ENCODE results near the gene ECI1. TPM values are rescaled to one million over a fixed set of nuclear protein-coding genes. Genes with fewer than 3 reads are reported as not detected.

ECI1 gene
- total RNA-seq, 1 donor from 2014 or later = 50.9 TPM

DNA sequence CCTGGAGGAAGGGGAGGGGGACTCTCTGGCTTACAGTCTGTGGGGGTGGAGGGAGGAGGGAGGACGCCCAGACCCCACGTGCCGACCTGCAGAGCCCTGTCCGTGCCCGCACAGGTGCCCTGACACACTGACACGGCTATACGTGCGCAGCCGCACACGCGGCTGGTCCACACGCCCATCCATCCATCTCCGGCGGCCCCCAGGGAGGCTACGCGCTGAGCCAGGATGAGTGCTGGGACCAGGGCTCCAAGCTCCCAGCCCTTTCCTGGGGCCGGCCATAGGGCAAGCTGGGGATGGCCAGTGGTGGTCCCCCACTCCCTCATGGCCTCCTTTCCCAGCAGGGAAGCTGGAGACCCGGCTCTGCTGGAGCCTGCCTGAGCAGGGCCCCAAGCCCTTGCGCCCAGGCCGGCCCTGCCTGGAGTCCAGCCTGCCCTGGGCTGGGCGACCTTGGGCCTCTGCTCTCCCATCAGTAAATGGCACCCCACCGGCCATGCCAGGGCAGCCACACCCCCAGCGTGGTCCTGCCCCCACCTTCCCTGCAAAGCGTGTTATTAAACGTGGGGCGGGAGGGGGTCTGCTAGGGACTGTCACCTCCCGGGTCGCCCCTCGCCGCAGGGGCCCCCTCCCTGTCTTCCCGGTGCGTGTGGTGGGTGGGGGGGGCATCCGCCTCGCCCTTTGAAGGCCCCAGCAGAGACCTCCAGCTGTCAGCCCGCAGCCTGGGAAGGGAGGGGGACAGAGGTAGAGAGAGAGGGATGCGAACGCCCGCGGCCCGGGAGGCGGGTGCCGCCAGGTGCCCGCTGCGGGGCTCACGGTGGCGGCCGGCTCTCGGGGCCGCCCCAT lies 55.8 kb downstream of the ECI1 start:
- Mint-ChIP-seq H3K27ac (ENCODE audit: unreplicated experiment) (no peak overlapping the region), H3K4me1 (ENCODE audit: low read depth, unreplicated experiment) (no peaks in the 10 kb centered on the region), H3K36me3 (ENCODE audit: unreplicated experiment) (peaks cover 4% of the 10 kb centered on the region), H3K27me3 (ENCODE audit: unreplicated experiment) (peaks cover 21% of the 10 kb centered on the region), H3K4me3 (ENCODE audit: unreplicated experiment) (peak overlapping the region; percentile 59), H3K9me3 (ENCODE audit: unreplicated experiment) (peaks cover 3% of the 10 kb centered on the region)
- peak; percentile 67 for DNase-seq
- TF ChIP-seq, protein P1, sequence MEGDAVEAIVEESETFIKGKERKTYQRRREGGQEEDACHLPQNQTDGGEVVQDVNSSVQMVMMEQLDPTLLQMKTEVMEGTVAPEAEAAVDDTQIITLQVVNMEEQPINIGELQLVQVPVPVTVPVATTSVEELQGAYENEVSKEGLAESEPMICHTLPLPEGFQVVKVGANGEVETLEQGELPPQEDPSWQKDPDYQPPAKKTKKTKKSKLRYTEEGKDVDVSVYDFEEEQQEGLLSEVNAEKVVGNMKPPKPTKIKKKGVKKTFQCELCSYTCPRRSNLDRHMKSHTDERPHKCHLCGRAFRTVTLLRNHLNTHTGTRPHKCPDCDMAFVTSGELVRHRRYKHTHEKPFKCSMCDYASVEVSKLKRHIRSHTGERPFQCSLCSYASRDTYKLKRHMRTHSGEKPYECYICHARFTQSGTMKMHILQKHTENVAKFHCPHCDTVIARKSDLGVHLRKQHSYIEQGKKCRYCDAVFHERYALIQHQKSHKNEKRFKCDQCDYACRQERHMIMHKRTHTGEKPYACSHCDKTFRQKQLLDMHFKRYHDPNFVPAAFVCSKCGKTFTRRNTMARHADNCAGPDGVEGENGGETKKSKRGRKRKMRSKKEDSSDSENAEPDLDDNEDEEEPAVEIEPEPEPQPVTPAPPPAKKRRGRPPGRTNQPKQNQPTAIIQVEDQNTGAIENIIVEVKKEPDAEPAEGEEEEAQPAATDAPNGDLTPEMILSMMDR (IDR thresholded peaks at IDR 0.05; ENCODE audit: partially characterized antibody, unreplicated experiment) = no peak

DNA sequence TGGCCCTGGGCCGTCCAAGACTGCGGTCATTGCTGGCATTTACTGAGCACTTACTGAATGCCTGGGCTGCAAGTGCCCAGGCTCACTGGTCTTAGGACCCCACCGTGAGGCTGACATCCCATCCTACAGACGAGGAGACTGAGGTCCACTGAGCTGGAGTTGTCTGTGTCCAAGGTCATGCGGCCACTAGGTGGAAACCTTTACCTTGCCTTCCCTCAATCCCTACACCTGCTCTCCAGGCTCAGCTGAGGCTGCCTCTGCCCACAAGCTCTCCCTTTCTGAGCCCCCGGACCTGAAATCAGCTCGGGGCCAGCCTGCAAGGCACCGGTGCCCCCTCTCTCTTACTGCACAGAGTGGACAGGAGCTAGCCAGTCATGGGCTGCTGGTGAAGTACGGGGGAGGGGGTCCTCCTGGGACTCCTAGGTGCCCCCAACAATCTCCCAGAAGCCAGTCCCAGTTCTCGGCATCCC lies 56.5 kb downstream of the ECI1 start:
- H3K4me1 Mint-ChIP-seq (ENCODE audit: low read depth, unreplicated experiment) = no peaks in the 10 kb centered on the region
- no peaks in the 10 kb centered on the region for H3K36me3 Mint-ChIP-seq (ENCODE audit: unreplicated experiment)
- peaks cover 19% of the 10 kb centered on the region for H3K27me3 Mint-ChIP-seq (ENCODE audit: unreplicated experiment)
- TF ChIP-seq, protein P1 (IDR thresholded peaks at IDR 0.05; ENCODE audit: partially characterized antibody, unreplicated experiment) = peak; percentile 48
- H3K9me3 Mint-ChIP-seq (ENCODE audit: unreplicated experiment) = peaks cover 3% of the 10 kb centered on the region
- H3K4me3 Mint-ChIP-seq (ENCODE audit: unreplicated experiment) = peak overlapping the region; percentile 59
- H3K27ac Mint-ChIP-seq (ENCODE audit: unreplicated experiment) = no peak overlapping the region
- no peak for DNase-seq

- Mint-ChIP-seq H3K27me3 (ENCODE audit: unreplicated experiment) (peaks cover 19% of the 10 kb centered on the region), H3K27ac (ENCODE audit: unreplicated experiment) (no peak overlapping the region), H3K36me3 (ENCODE audit: unreplicated experiment) (no peaks in the 10 kb centered on the region), H3K9me3 (ENCODE audit: unreplicated experiment) (peaks cover 3% of the 10 kb centered on the region), H3K4me3 (ENCODE audit: unreplicated experiment) (peak overlapping the region; percentile 59), H3K4me1 (ENCODE audit: low read depth, unreplicated experiment) (no peaks in the 10 kb centered on the region)
- no peak for DNase-seq
- TF ChIP-seq, protein P1 (IDR thresholded peaks at IDR 0.05; ENCODE audit: partially characterized antibody, unreplicated experiment) = no peak
These were observed 57.1 kb downstream of the ECI1 start for GRCh38 chr16:2194166-2194834.

DNA sequence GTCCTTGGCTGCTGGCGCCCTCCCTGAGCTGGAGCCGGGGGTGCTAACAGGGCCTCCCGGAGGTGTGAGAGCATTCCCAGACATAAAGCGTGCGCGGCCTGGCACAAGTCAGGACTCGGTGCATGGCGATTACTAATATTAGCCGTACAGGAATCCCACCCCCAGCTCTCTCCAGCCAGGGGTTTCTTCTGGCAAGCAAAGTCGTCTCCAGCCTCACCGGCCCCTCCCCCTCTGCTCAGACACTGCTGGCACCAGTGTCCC lies 60.0 kb downstream of the ECI1 start:
- Mint-ChIP-seq H3K27ac (ENCODE audit: unreplicated experiment) (no peak overlapping the region), H3K4me1 (ENCODE audit: low read depth, unreplicated experiment) (no peaks in the 10 kb centered on the region), H3K36me3 (ENCODE audit: unreplicated experiment) (no peaks in the 10 kb centered on the region), H3K4me3 (ENCODE audit: unreplicated experiment) (no peak overlapping the region), H3K9me3 (ENCODE audit: unreplicated experiment) (peaks cover 3% of the 10 kb centered on the region), H3K27me3 (ENCODE audit: unreplicated experiment) (peaks cover 10% of the 10 kb centered on the region)
- TF ChIP-seq, protein P1 (IDR thresholded peaks at IDR 0.05; ENCODE audit: partially characterized antibody, unreplicated experiment) = no peak
- no peak for DNase-seq
